GM21723 (cell line): ENCODE measurements around the gene ADAM8.
A peak's percentile ranks its signal among the peaks of the same experiment; 100 is the strongest.

Experiments used
- ATAC-seq: cut with Tn5 transposase; IDR thresholded peaks from one replicate; pipeline ENCODE4 v1.9.1; 2021; ENCODE audit warnings: mild to moderate bottlenecking, moderate library complexity; ENCODE audit not compliant: unreplicated experiment

ADAM8 gene

GRCh38 chr10:133251388-133252222, 25.1 kb downstream of the ADAM8 start:
- no peak for ATAC-seq

GRCh38 chr10:133249975-133250754, 26.5 kb downstream of the ADAM8 start:
- no peak for ATAC-seq

GRCh38 chr10:133249094-133249780, 27.4 kb downstream of the ADAM8 start:
- ATAC-seq: no peak

GRCh38 chr10:133248334-133248715, 28.3 kb downstream of the ADAM8 start:
- ATAC-seq: no peak

GRCh38 chr10:133247681-133248333, 28.9 kb downstream of the ADAM8 start:
- ATAC-seq: no peak

- ATAC-seq: no peak
These were observed 30.4 kb downstream of the ADAM8 start for GRCh38 chr10:133246236-133246626.

- ATAC-seq: no peak
These were observed 31.0 kb downstream of the ADAM8 start for GRCh38 chr10:133245439-133246235.

GRCh38 chr10:133243593-133243992, 33.1 kb downstream of the ADAM8 start:
- no peak for ATAC-seq

- no peak for ATAC-seq
These were observed 33.9 kb downstream of the ADAM8 start for GRCh38 chr10:133242611-133243356.

GRCh38 chr10:133241501-133242205, 35.0 kb downstream of the ADAM8 start:
- ATAC-seq: peak; percentile 58

GRCh38 chr10:133239990-133240389, 36.7 kb downstream of the ADAM8 start:
- ATAC-seq: no peak

- no peak for ATAC-seq
These were observed 38.2 kb downstream of the ADAM8 start for GRCh38 chr10:133238466-133238804.

GRCh38 chr10:133237588-133238465, 38.8 kb downstream of the ADAM8 start, which contains the start of gene VENTX:
TSS of gene VENTX (plus strand) at chr10:133237855. CDS start at chr10:133237915, 60 bp downstream.
- ATAC-seq: no peak

- ATAC-seq: no peak
These were observed 39.5 kb downstream of the ADAM8 start for GRCh38 chr10:133237241-133237587.

- no peak for ATAC-seq
These were observed 40.0 kb downstream of the ADAM8 start for GRCh38 chr10:133236401-133237240.

- no peak for ATAC-seq
These were observed 40.7 kb downstream of the ADAM8 start for GRCh38 chr10:133235932-133236331.

- no peak for ATAC-seq
These were observed 41.3 kb downstream of the ADAM8 start for GRCh38 chr10:133235265-133235855.
